HUES6 (cell line): Measurements from ENCODE around the gene RNF44.

Experiments
- H3K27ac ChIP-seq: 2 replicates; pipeline ENCODE4 v1.7.0; 2013; ENCODE audit warnings: low read depth, mild to moderate bottlenecking, low read length, inconsistent platforms
- H3K27me3 ChIP-seq: 2 replicates; pipeline ENCODE4 v1.6.1; 2013; ENCODE audit warnings: low read length; ENCODE audit not compliant: control insufficient read depth, insufficient read depth
- H3K36me3 ChIP-seq: 2 replicates; pipeline ENCODE4 v1.6.1; 2013; ENCODE audit warnings: low read length; ENCODE audit not compliant: control insufficient read depth, insufficient read depth
- H3K4me1 ChIP-seq: 2 replicates; pipeline ENCODE4 v1.6.1; 2013; ENCODE audit warnings: low read length; ENCODE audit not compliant: control insufficient read depth, insufficient read depth
- H3K4me3 ChIP-seq: 2 replicates; pipeline ENCODE4 v1.5.1; 2013; ENCODE audit warnings: low read depth, low read length
- H3K9ac ChIP-seq: one replicate; pipeline ENCODE4 v1.6.1; 2013; ENCODE audit warnings: mild to moderate bottlenecking, low read length
- H3K9me3 ChIP-seq: 2 replicates; pipeline ENCODE4 v1.6.1; 2013; ENCODE audit warnings: low read depth, low read length; ENCODE audit not compliant: control insufficient read depth, insufficient read depth

Gene RNF44

DNA sequence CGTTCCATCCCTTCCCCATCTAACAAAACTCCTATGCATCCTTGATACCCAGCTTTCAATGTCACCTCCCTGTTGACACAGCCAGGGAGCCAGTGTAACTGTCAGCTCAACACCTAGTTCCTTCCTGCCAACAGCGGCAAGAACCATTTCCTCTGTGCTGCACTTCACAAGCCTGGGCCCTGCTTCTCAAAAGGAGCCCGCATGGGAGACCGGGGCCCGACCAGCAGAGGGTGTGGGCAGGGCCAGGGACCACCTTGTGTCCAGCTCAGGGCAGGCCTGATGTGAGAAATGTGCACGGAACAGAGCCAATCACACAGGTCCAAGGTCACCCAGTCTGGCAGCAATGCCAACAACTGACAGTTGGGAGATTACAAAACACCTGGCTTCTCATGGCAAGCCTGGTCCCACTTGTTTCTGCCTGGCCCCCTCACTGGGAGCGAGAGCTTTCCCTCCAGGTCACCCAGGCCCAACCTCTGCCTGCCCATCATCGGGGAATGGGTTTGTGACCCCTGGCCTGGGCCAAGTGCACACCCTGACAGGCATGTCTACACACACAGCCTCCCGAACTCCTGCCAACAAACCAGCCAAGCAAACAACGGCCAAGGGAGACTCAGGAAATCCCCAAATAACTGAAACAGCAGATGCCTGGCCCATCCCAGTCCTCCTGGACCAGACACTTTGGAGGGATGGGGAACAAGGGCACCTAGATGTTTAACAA is 3.1 kb downstream of the RNF44 start:
- H3K36me3 ChIP-seq = peaks cover 55% of the 10 kb centered on the region
- peak overlapping the region; percentile 96; the same call in 1 of the 2 replicates for H3K4me3 ChIP-seq
- no peaks in the 10 kb centered on the region for H3K27me3 ChIP-seq
- H3K27ac ChIP-seq = no peak overlapping the region
- H3K9ac ChIP-seq = peak overlapping the region; percentile 7
- peaks cover 23% of the 10 kb centered on the region for H3K4me1 ChIP-seq
- no peaks in the 10 kb centered on the region for H3K9me3 ChIP-seq

DNA sequence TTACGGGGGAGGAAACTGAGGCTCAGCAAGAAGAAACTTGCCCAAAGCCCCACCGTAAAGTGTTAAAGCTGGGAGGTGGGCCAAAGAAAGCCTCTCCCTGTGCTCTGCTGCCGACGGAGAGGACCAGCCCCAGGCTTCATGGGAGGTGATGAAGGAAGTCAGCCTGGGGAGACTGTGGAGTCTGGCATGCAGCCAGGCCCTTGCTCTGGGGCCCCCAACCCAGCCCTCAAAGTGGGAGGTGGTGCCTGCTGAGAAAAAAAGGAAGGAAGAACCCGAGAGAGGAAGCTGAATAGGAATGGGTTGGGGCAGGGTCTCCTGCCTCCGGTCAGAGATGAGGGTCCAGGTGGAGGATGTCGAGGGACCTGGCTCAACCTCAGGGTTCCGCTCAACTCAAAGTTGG is 3.8 kb downstream of the RNF44 start:
- Histone ChIP-seq H3K4me3 (no peak overlapping the region), H3K9ac (no peak overlapping the region)

DNA sequence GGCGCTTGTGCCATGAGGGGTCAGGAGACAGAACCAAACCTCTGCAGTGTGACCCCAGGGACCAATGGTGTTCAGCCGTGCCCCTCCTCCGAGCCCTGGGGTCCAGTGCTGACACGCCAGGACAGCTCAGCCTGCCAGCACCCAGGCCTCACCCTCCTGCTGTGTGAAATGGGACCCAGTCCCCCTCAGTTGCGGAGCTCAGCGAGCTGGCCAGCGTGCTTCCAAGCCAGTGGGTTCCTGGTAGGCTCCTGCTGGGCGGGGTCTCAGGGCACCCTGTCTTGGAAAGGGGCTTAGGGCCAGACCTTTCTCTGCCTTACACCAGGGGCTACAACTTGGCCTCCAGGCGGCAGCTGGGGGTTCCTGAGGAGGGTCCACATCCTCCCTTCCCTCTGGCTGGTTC is 4.4 kb downstream of the RNF44 start:
- Histone ChIP-seq H3K36me3 (peaks cover 68% of the 10 kb centered on the region), H3K4me1 (peaks cover 23% of the 10 kb centered on the region), H3K27ac (peak overlapping the region; percentile 1; the same call in 1 of the 2 replicates), H3K4me3 (no peak overlapping the region), H3K27me3 (no peaks in the 10 kb centered on the region), H3K9me3 (no peaks in the 10 kb centered on the region), H3K9ac (no peak overlapping the region)

More for the DNA sequence above, 3.8 kb downstream of the RNF44 start:
- H3K4me1 ChIP-seq = peaks cover 23% of the 10 kb centered on the region
- H3K36me3 ChIP-seq = peaks cover 62% of the 10 kb centered on the region
- no peaks in the 10 kb centered on the region for H3K27me3 ChIP-seq
- H3K9me3 ChIP-seq = no peaks in the 10 kb centered on the region
- peak overlapping the region; percentile 1; the same call in 1 of the 2 replicates for H3K27ac ChIP-seq

DNA sequence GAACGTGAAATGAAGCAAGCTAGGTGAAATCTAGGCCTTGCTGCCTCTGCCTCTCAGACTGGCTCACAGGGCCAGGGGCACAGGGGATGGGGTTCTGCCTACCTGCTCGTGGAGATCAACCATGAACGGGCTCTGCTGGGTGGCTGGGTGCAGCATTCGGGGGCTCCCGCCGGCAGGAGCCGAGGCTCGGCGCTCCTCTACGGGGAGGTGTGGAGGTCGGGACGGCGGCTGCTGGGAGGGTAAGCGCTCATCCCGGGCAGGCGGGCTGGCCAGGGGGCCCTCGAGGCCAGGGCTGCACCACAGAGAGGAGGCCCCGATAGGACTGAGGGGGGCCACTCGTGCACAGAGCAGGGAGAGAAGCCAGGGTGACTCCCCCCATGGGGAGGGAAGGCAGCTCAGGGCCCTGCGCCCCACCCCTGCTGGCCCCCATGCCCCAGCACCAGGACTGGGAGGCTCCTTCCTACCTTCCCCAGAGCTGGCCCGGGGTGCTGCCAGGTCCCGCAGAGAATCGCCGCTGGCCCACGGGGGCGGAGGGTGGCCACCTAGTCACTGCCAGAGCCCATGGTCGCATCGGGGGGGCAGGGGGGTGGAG is 5.2 kb downstream of the RNF44 start:
- H3K9me3 ChIP-seq = no peaks in the 10 kb centered on the region
- peaks cover 76% of the 10 kb centered on the region for H3K36me3 ChIP-seq
- no peaks in the 10 kb centered on the region for H3K27me3 ChIP-seq
- no peak overlapping the region for H3K4me3 ChIP-seq
- no peak overlapping the region for H3K9ac ChIP-seq
- peaks cover 23% of the 10 kb centered on the region for H3K4me1 ChIP-seq
- H3K27ac ChIP-seq = no peak overlapping the region

DNA sequence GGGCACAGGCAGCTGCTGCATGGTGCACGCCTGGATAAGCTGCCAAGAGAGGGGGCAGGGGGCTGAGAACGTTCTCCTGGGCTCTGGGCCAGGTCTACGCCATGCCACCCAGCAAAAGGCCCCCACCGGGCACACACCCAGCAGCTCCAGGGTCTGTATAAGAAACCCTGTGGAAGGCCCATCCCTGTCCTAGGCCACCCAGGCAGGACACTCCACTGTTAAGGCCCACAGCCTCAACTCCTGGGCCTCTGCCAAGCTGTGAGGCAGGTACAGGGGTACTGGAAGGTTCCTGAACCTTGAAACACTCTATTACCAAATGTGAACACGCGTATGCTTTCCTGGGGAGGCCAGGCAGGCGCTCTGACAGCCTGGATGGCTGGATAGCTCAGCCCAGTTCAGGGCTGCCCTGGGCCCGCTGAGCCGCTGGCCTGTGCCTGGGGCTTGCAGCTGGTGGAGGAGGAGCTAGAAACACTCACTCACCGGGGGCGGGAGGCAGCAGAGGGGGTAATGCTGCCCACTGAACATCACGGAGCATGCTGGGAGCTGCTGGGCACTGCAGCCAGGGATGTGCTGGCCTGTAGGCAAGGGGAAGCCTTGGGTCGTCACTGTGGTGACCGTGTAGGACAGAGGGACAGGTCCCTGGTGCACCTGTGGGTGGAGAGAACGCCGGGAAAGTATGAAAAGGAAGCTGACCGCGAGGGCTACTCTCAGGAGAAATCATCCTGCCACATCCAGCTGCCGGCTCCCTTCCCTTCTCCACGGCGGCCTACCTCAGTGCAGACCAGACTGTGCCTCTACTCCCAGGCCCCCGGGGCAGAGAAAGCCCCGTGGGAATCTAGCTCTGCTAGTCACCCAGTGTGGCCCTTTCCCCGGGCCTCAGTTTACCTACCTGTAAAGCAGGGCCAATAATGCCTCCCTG is 6.0 kb downstream of the RNF44 start:
- Histone ChIP-seq H3K4me3 (no peak overlapping the region), H3K27me3 (no peaks in the 10 kb centered on the region), H3K36me3 (peaks cover 76% of the 10 kb centered on the region), H3K27ac (no peak overlapping the region), H3K9me3 (no peaks in the 10 kb centered on the region), H3K4me1 (peaks cover 23% of the 10 kb centered on the region), H3K9ac (no peak overlapping the region)

DNA sequence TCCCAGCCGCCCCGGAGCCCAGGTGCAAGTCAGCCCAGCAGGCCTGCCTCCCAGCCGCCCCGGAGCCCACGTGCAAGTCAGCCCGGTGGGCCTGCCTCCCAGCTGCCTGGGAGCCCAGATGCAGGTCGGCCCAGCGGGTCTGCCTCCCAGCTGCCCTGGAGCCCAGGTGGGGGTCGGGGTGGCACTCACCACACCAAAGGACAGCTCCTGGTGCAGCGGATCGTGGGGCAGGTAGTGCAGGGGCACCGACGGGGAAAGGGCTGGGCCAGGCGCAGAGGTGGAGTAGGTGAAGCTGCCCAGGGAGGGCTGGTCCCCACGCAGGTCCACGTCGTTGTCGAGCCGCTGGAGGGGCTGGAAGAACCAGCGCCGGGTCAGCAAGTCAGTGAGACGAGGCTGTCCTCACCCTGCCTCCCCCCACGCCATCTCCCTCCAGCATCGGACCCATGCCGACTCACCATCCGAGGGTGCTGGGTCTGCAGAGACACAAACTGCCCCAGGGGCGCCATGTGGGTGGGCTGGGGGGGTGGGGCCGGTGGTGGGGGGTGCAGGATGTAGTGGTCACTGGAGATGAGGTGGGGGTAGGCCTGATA is 6.7 kb downstream of the RNF44 start:
- Histone ChIP-seq H3K4me3 (no peak overlapping the region), H3K4me1 (peaks cover 21% of the 10 kb centered on the region), H3K27me3 (no peaks in the 10 kb centered on the region), H3K27ac (no peak overlapping the region), H3K9me3 (no peaks in the 10 kb centered on the region), H3K36me3 (peaks cover 76% of the 10 kb centered on the region), H3K9ac (no peak overlapping the region)

DNA sequence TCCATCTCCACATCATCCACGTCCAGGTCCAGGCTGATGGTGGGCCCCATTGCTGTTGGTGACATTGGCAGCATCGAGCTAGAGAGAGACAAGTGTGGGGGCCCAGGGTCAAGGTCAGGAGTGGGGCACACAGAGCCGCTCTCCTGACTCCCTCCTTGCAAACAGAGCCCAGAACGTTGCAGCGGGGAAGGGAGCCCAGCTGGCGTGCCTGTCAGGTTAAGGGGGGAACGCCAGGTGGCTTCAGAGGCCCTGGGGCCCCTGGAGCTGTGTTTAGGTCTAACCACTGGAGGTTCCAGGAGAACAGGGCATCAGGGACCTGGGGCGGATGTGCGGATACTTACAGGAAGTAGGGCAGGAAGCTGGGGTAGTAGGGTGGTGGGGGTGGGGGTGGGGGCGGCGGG is 7.5 kb downstream of the RNF44 start:
- Histone ChIP-seq H3K27me3 (no peaks in the 10 kb centered on the region), H3K36me3 (peaks cover 68% of the 10 kb centered on the region), H3K9me3 (no peaks in the 10 kb centered on the region), H3K9ac (no peak overlapping the region), H3K4me1 (peaks cover 14% of the 10 kb centered on the region), H3K27ac (no peak overlapping the region), H3K4me3 (no peak overlapping the region)

DNA sequence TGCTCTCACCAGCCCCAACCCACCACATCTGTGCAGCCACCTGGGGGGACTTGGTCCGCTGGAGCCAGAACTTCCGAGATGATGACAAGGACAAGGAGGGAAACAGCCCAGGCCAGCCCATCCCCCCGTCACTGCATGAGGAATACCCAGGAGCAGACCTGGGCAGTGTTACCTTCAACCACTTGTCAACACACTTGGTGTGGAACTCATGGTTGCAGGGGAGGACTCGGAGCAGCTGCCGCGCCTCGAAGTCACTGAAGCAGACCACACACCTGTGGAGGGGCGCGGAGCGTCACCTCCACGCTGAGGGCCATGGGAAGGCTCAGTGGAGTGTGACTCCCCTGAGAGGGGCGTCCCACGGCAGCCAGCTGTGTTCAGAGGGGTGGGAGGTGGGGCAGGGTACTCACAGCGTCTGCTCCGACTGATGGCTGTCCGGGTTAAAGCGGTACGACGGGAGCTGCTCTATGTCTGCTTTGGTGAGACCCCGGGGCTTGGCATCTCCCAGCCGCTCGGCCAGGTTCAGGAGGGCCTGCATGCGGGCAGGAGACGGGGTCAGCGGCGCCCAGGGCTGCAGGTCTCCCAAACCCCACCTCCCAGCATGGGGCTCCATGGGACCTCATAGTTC is 8.0 kb downstream of the RNF44 start:
- Histone ChIP-seq H3K9me3 (no peaks in the 10 kb centered on the region), H3K27me3 (no peaks in the 10 kb centered on the region), H3K9ac (no peak overlapping the region), H3K4me3 (no peak overlapping the region), H3K36me3 (peaks cover 63% of the 10 kb centered on the region), H3K27ac (no peak overlapping the region), H3K4me1 (peaks cover 8% of the 10 kb centered on the region)

DNA sequence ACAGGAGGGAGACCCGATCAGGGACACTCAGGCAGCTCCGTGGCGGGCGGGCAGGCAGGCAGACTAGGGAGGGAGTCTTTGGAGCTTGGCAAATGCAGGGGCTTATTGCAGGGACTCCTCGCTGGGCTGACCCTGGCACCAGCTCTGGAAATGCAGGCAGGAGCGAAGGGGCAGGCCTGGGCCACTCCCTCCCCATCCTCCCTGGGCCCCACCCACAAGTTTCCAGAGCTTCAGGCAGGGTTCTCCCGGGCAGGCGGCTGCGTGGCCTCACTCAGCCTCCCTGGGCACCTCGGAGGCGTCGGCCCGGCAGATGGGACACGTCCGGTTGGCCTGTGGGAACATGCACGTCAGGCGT is 8.5 kb downstream of the RNF44 start:
- Histone ChIP-seq H3K9ac (peak overlapping the region; percentile 24), H3K36me3 (peaks cover 60% of the 10 kb centered on the region)

DNA sequence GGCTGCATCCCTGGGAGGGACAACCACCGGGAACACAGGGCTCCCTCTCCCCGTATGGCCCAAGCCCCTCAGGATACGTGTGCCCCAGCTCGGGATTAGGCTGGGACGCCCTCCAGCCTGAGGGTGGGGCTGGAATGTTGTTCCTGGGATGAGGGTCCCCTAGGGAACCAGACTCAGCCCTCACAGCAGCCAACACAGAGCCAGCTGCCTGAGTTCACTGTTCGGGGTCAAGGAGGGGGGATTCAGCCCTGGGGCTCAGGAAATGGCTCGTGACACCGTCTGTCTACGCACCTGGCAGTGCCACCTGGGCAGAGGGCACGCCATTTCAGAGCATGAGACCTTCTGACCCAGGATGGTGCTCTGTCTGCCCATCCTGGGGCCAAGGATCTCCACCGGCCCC is 8.9 kb downstream of the RNF44 start:
- Histone ChIP-seq H3K4me3 (no peak overlapping the region), H3K27me3 (no peaks in the 10 kb centered on the region), H3K36me3 (peaks cover 55% of the 10 kb centered on the region), H3K9me3 (no peaks in the 10 kb centered on the region), H3K9ac (peak overlapping the region; percentile 24), H3K4me1 (no peaks in the 10 kb centered on the region), H3K27ac (no peak overlapping the region)

More for the DNA sequence above, 8.5 kb downstream of the RNF44 start:
- Histone ChIP-seq H3K27me3 (no peaks in the 10 kb centered on the region), H3K9me3 (no peaks in the 10 kb centered on the region), H3K27ac (no peak overlapping the region), H3K4me1 (peaks cover 4% of the 10 kb centered on the region), H3K4me3 (no peak overlapping the region)
